Activated gamma-delta T cell treated with Interleukin-2 at 50 U/mL for 16 hours (primary cell): ENCODE results near the gene LRRC56.

ENCODE experiments used
- DNase-seq: peaks from one replicate; pipeline ENCODE4 v3.0.0-alpha.2; 2020

The LRRC56 gene

GRCh38 chr11:536841-537621 is at the start of gene LRRC56:
Gene LRRC56, plus strand, starts transcription at chr11:537527. Its CDS starts 3,158 bp downstream, at chr11:540685.
- DNase-seq, result peak; percentile 89

GRCh38 chr11:487571-488021 is 49.7 kb upstream of the LRRC56 start:
- DNase-seq, result no peak

- no peak for DNase-seq
Observed at GRCh38 chr11:488062-488461, 49.3 kb upstream of the LRRC56 start.

GRCh38 chr11:488579-488978 is 48.7 kb upstream of the LRRC56 start:
- DNase-seq, result no peak

- DNase-seq, result no peak
Observed at GRCh38 chr11:488992-489391, 48.3 kb upstream of the LRRC56 start.

GRCh38 chr11:489610-490185 is 47.6 kb upstream of the LRRC56 start:
- no peak for DNase-seq

GRCh38 chr11:490186-490929 is 47.0 kb upstream of the LRRC56 start:
- no peak for DNase-seq

- DNase-seq, result no peak
Observed at GRCh38 chr11:490930-491260, 46.4 kb upstream of the LRRC56 start.

- no peak for DNase-seq
Observed at GRCh38 chr11:491358-491757, 46.0 kb upstream of the LRRC56 start.

GRCh38 chr11:492427-493226 is 44.7 kb upstream of the LRRC56 start:
- no peak for DNase-seq

- no peak for DNase-seq
Observed at GRCh38 chr11:494761-495536, 42.4 kb upstream of the LRRC56 start.

- DNase-seq, result no peak
Observed at GRCh38 chr11:495537-495931, 41.8 kb upstream of the LRRC56 start.

GRCh38 chr11:496834-497564 is 40.3 kb upstream of the LRRC56 start:
- no peak for DNase-seq

- DNase-seq, result no peak
Observed at GRCh38 chr11:497565-498296, 39.6 kb upstream of the LRRC56 start.

- DNase-seq, result no peak
Observed at GRCh38 chr11:498297-499181, 38.8 kb upstream of the LRRC56 start.

GRCh38 chr11:499201-500076 is 37.9 kb upstream of the LRRC56 start:
- no peak for DNase-seq

GRCh38 chr11:501001-501682 is 36.2 kb upstream of the LRRC56 start:
- no peak for DNase-seq

- DNase-seq, result no peak
Observed at GRCh38 chr11:501683-502287, 35.5 kb upstream of the LRRC56 start.
